ENCODE results near the gene LAMTOR2.

- no peak for TF ChIP-seq CTCF (optimal IDR thresholded peaks at IDR 0.05 in 1 of 3, IDR thresholded peaks at IDR 0.05 in 1 of 3, conservative IDR thresholded peaks at IDR 0.05 in 1 of 3; ENCODE audit: extremely low read depth in 1 of 3, insufficient read depth in 2 of 3, low read length in 3 of 3)
- TF ChIP-seq EZH2 (IDR thresholded peaks at IDR 0.05; ENCODE audit: low read length), result no peak
Measured at GRCh38 chr1:156055281-156056048, 883 bp downstream of the LAMTOR2 start.

All from keratinocyte (primary cell).